Nephron (organoid): Measurements from ENCODE around the gene TAF11L2.
"Not testable (repeated sequence)": the region's sequence is repeated elsewhere in the genome, so short reads cannot be mapped to it uniquely, and the experiment has no call there.

Experiments used
- H3K27ac Mint-ChIP-seq, 3 experiments: 2 replicates each; pipeline ENCODE4 v1.8.0; 2020; ENCODE audit warnings: mixed read lengths in 3 of 3, mild to moderate bottlenecking in 2 of 3, moderate library complexity in 1 of 3
- H3K27me3 Mint-ChIP-seq: 2 replicates; pipeline ENCODE4 v1.8.0; 2021; ENCODE audit warnings: low read depth, mild to moderate bottlenecking, moderate library complexity, mixed read lengths
- H3K36me3 Mint-ChIP-seq: 2 replicates; pipeline ENCODE4 v1.8.0; 2020; ENCODE audit warnings: low read depth, mixed read lengths
- H3K4me1 Mint-ChIP-seq: 2 replicates; pipeline ENCODE4 v1.8.0; 2020; ENCODE audit warnings: mixed read lengths
- H3K4me3 Mint-ChIP-seq, 3 experiments: 2 replicates each; pipeline ENCODE4 v1.8.0; 2020; ENCODE audit warnings: mild to moderate bottlenecking in 3 of 3, mixed read lengths in 3 of 3, moderate library complexity in 2 of 3
- H3K9me3 Mint-ChIP-seq: 2 replicates; pipeline ENCODE4 v1.8.0; 2020; ENCODE audit warnings: mixed read lengths
- CTCF ChIP-seq, 3 experiments: fragments of 200-600 bp; sonication (generic); IDR thresholded peaks; one replicate each; pipeline ENCODE4 v1.5.0; 2021; ENCODE audit warnings: antibody characterized with exemption in 3 of 3; ENCODE audit not compliant: unreplicated experiment in 3 of 3

Gene TAF11L2

GRCh38 chr5:17497931-17498330 lies at the start of gene TAF11L2:
Gene TAF11L2 (plus strand): TSS chr5:17498231.
- not testable (repeated sequence) for H3K9me3 Mint-ChIP-seq, H3K36me3 Mint-ChIP-seq, H3K4me1 Mint-ChIP-seq, H3K27ac Mint-ChIP-seq, H3K4me3 Mint-ChIP-seq, H3K27me3 Mint-ChIP-seq

GRCh38 chr5:17448877-17449276 lies 49.2 kb upstream of the TAF11L2 start:
- Mint-ChIP-seq H3K4me1 (no peaks in the 10 kb centered on the region), H3K27me3 (peaks cover under 1% of the 10 kb centered on the region), H3K27ac (no peak overlapping the region), H3K9me3 (peaks cover 4% of the 10 kb centered on the region), H3K4me3 (no peak overlapping the region), H3K36me3 (no peaks in the 10 kb centered on the region)
- no peak for TF ChIP-seq CTCF (IDR thresholded peaks at IDR 0.05; ENCODE audit: unreplicated experiment in 3 of 3)

GRCh38 chr5:17452936-17453335 lies 45.1 kb upstream of the TAF11L2 start:
- H3K4me1 Mint-ChIP-seq = no peaks in the 10 kb centered on the region
- no peaks in the 10 kb centered on the region for H3K36me3 Mint-ChIP-seq
- H3K27ac Mint-ChIP-seq = no peak overlapping the region
- no peaks in the 10 kb centered on the region for H3K27me3 Mint-ChIP-seq
- peaks cover 11% of the 10 kb centered on the region for H3K9me3 Mint-ChIP-seq
- H3K4me3 Mint-ChIP-seq = no peak overlapping the region
- no peak for TF ChIP-seq CTCF (IDR thresholded peaks at IDR 0.05; ENCODE audit: unreplicated experiment in 3 of 3)

- Mint-ChIP-seq H3K4me1 (no peaks in the 10 kb centered on the region), H3K36me3 (no peaks in the 10 kb centered on the region), H3K4me3 (no peak overlapping the region), H3K27ac (no peak overlapping the region), H3K9me3 (peaks cover 33% of the 10 kb centered on the region), H3K27me3 (peaks cover 3% of the 10 kb centered on the region)
- TF ChIP-seq CTCF (IDR thresholded peaks at IDR 0.05; ENCODE audit: unreplicated experiment in 3 of 3) = no peak
Measured at GRCh38 chr5:17455942-17456341, 42.1 kb upstream of the TAF11L2 start.

GRCh38 chr5:17461793-17462192 lies 36.2 kb upstream of the TAF11L2 start:
- peaks cover 3% of the 10 kb centered on the region for H3K27me3 Mint-ChIP-seq
- peaks cover 43% of the 10 kb centered on the region for H3K9me3 Mint-ChIP-seq
- no peaks in the 10 kb centered on the region for H3K36me3 Mint-ChIP-seq
- H3K4me3 Mint-ChIP-seq = no peak overlapping the region
- H3K4me1 Mint-ChIP-seq = no peaks in the 10 kb centered on the region
- TF ChIP-seq CTCF (IDR thresholded peaks at IDR 0.05; ENCODE audit: unreplicated experiment in 3 of 3) = no peak
- no peak overlapping the region for H3K27ac Mint-ChIP-seq

GRCh38 chr5:17463653-17464052 lies 34.4 kb upstream of the TAF11L2 start:
- Mint-ChIP-seq H3K9me3 (peaks cover 40% of the 10 kb centered on the region), H3K36me3 (no peaks in the 10 kb centered on the region), H3K4me3 (no peak overlapping the region), H3K27me3 (no peaks in the 10 kb centered on the region), H3K27ac (no peak overlapping the region), H3K4me1 (no peaks in the 10 kb centered on the region)
- no peak for TF ChIP-seq CTCF (IDR thresholded peaks at IDR 0.05; ENCODE audit: unreplicated experiment in 3 of 3)
